B cell (primary cell): ENCODE results near the gene SRC.

Experiments
- EZH2 ChIP-seq: IDR thresholded peaks from 2 replicates; pipeline ENCODE4 v1.6.1; 2012; ENCODE audit warnings: borderline replicate concordance, low read depth, mild to moderate bottlenecking, moderate library complexity, low read length; ENCODE audit not compliant: insufficient read depth, poor library complexity, severe bottlenecking
- TF ChIP-seq, protein P1 (sequence below): fragments of 200-600 bp; IDR thresholded peaks from one replicate; pipeline ENCODE4 v1.8.0; 2022; ENCODE audit warnings: antibody characterized with exemption, mild to moderate bottlenecking

DNA sequence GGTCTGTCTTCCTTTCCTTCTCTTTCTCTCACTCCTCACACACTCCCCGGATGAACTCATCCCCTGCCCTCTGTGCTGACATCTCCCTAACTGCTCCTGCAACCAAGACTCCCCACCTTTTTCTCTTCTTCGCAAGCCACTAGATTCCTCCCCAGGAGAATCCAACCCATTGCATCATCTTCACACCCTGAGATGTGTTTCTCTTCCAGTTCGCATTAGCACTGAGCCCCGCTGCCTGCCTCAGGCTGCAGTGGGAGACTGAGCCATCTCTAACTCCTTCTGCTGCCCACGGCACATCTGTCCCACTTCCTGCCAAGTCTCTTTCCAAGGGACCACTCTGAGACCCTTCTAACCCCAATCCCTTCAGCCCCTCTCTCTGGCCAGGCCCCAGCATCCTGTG is 107.9 kb downstream of the SRC start:
- TF ChIP-seq, protein P1, sequence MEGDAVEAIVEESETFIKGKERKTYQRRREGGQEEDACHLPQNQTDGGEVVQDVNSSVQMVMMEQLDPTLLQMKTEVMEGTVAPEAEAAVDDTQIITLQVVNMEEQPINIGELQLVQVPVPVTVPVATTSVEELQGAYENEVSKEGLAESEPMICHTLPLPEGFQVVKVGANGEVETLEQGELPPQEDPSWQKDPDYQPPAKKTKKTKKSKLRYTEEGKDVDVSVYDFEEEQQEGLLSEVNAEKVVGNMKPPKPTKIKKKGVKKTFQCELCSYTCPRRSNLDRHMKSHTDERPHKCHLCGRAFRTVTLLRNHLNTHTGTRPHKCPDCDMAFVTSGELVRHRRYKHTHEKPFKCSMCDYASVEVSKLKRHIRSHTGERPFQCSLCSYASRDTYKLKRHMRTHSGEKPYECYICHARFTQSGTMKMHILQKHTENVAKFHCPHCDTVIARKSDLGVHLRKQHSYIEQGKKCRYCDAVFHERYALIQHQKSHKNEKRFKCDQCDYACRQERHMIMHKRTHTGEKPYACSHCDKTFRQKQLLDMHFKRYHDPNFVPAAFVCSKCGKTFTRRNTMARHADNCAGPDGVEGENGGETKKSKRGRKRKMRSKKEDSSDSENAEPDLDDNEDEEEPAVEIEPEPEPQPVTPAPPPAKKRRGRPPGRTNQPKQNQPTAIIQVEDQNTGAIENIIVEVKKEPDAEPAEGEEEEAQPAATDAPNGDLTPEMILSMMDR = no peak
- TF ChIP-seq EZH2 = no peak
